Measurements from ENCODE around the gene INPP5F. TPM values are rescaled to one million over a fixed set of nuclear protein-coding genes. Genes with fewer than 3 reads are reported as not detected.

INPP5F gene
- total and polyA plus RNA-seq, 9 of the 15 experiments (the other 6 are each of a cell fraction or from before 2014, with no cell fraction given), result 1.6 to 7.3 (median 6.0) TPM

- Histone ChIP-seq H3K9me1 (ENCODE audit: control insufficient read depth, insufficient read depth, low read length) (no peaks in the 10 kb centered on the region), H3K4me2 (ENCODE audit: insufficient read depth, low read length) (no peak overlapping the region), H3K36me3 (ENCODE audit: control insufficient read depth, insufficient read depth, low read length) (peaks cover 68% of the 10 kb centered on the region; the same call in 2 of the 3 replicates), H3K9me3 (replicated peaks; ENCODE audit: control insufficient read depth, insufficient read depth, low read depth, low read length) (no peaks in the 10 kb centered on the region), H3K27ac (ENCODE audit: extremely low read depth, low read depth, low read length) (no peak overlapping the region), H3K4me3 (no peak overlapping the region), H3K9ac (ENCODE audit: insufficient read depth in 1 of 2, low read depth in 2 of 2, low read length in 2 of 2) (no peak overlapping the region), H3K4me1 (replicated peaks in 1 of 2; ENCODE audit: control insufficient read depth in 2 of 2, insufficient read depth in 2 of 2, low read length in 2 of 2) (peaks cover 0 to 3% of the 10 kb centered on the region in 2 experiments; a peak in 3 of 5 replicates), H3K27me3 (ENCODE audit: control insufficient read depth in 2 of 2, insufficient read depth in 2 of 2, low read length in 2 of 2) (no peaks in the 10 kb centered on the region), H4K20me1 (replicated peaks; ENCODE audit: control insufficient read depth, insufficient read depth, low read length) (no peaks in the 10 kb centered on the region), H3K79me2 (ENCODE audit: control insufficient read depth, insufficient read depth, low read length) (no peaks in the 10 kb centered on the region), H2AFZ (ENCODE audit: low read depth, low read length) (no peak overlapping the region)
- intact Hi-C loops (cut with micrococcal nuclease) (no loop called here), in situ Hi-C loops (cut with MboI) (no loop called here)
- CTCF ChIA-PET (ENCODE audit: low intra/inter-chr PET ratio), result no interaction called here
- no peak for ATAC-seq
- FAIRE-seq, result no peak
- no peak for DNase-seq (ENCODE audit: extremely low read depth in 1 of 4, low spot score in 3 of 4)
- POLR2A ChIA-PET, result no interaction called here
- BruUV-seq (replicated peaks), result no TSS peak
- 90% methylated on average over 6 of the region's 7 CpGs for WGBS (ENCODE audit: insufficient coverage, low coverage, missing lambda C conversion rate)
- TF ChIP-seq EZH2 (IDR thresholded peaks at IDR 0.05; ENCODE audit: borderline replicate concordance, low read depth, low read length) (no peak), LEF1 (IDR thresholded peaks at IDR 0.05) (no peak), ZNF583 (CRISPR knock-in tag; IDR thresholded peaks at IDR 0.05) (no peak), ELF2 (CRISPR knock-in tag; IDR thresholded peaks at IDR 0.05) (no peak), PTTG1 (tag; IDR thresholded peaks at IDR 0.05; ENCODE audit: low read depth) (no peak), ZNF445 (CRISPR knock-in tag; IDR thresholded peaks at IDR 0.05; ENCODE audit: low read depth) (no peak), NR3C1 (CRISPR knock-in tag; IDR thresholded peaks at IDR 0.05) (no peak), C11orf30 (IDR thresholded peaks at IDR 0.05; ENCODE audit: low read depth) (no peak), STAG1 (CRISPR knock-in tag; IDR thresholded peaks at IDR 0.05; ENCODE audit: borderline replicate concordance) (no peak), ZNF699 (CRISPR knock-in tag; IDR thresholded peaks at IDR 0.05; ENCODE audit: insufficient replicate concordance) (no peak), TRIM24 (IDR thresholded peaks at IDR 0.05) (no peak), ATF2 (CRISPR knock-in tag; IDR thresholded peaks at IDR 0.05) (no peak), ZKSCAN3 (CRISPR knock-in tag; IDR thresholded peaks at IDR 0.05) (no peak), NCOA2 (IDR thresholded peaks at IDR 0.05; ENCODE audit: partially characterized antibody in 2 of 2) (no peak), PATZ1 (CRISPR knock-in tag; IDR thresholded peaks at IDR 0.05; ENCODE audit: borderline replicate concordance) (no peak)
- TF ChIP-seq, protein P1, sequence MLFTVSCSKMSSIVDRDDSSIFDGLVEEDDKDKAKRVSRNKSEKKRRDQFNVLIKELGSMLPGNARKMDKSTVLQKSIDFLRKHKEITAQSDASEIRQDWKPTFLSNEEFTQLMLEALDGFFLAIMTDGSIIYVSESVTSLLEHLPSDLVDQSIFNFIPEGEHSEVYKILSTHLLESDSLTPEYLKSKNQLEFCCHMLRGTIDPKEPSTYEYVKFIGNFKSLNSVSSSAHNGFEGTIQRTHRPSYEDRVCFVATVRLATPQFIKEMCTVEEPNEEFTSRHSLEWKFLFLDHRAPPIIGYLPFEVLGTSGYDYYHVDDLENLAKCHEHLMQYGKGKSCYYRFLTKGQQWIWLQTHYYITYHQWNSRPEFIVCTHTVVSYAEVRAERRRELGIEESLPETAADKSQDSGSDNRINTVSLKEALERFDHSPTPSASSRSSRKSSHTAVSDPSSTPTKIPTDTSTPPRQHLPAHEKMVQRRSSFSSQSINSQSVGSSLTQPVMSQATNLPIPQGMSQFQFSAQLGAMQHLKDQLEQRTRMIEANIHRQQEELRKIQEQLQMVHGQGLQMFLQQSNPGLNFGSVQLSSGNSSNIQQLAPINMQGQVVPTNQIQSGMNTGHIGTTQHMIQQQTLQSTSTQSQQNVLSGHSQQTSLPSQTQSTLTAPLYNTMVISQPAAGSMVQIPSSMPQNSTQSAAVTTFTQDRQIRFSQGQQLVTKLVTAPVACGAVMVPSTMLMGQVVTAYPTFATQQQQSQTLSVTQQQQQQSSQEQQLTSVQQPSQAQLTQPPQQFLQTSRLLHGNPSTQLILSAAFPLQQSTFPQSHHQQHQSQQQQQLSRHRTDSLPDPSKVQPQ (CRISPR knock-in tag; IDR thresholded peaks at IDR 0.05; ENCODE audit: borderline replicate concordance), result no peak
Measured at GRCh38 chr10:119829429-119829828, 103.6 kb downstream of the INPP5F start.

Measured in K562 (cell line).